Measurements from ENCODE around the gene PHOX2B. TPM values are rescaled to one million over a fixed set of nuclear protein-coding genes. Genes with fewer than 3 reads are reported as not detected.
"Not testable (repeated sequence)": the region's sequence is repeated elsewhere in the genome, so short reads cannot be mapped to it uniquely, and the experiment has no call there.

The PHOX2B gene
- total RNA-seq, 1 donor from 2014 or later: not detected

GRCh38 chr4:41746440-41747229, 1.9 kb downstream of the PHOX2B start:
- Histone ChIP-seq H3K4me3 (ENCODE audit: low read depth, low read length) (no peak overlapping the region), H3K27me3 (ENCODE audit: control insufficient read depth, insufficient read depth, low read length) (peaks cover 87% of the 10 kb centered on the region), H3K36me3 (ENCODE audit: control insufficient read depth, insufficient read depth, low read length) (no peaks in the 10 kb centered on the region)
- TF ChIP-seq CTCF (IDR thresholded peaks at IDR 0.05; ENCODE audit: insufficient read depth, low read length, poor library complexity, severe bottlenecking): no peak
- DNase-seq (ENCODE audit: low read depth): no peak

GRCh38 chr4:41746025-41746439, 2.5 kb downstream of the PHOX2B start:
- Histone ChIP-seq H3K4me3 (ENCODE audit: low read depth, low read length) (no peak overlapping the region), H3K36me3 (ENCODE audit: control insufficient read depth, insufficient read depth, low read length) (no peaks in the 10 kb centered on the region), H3K27me3 (ENCODE audit: control insufficient read depth, insufficient read depth, low read length) (peaks cover 81% of the 10 kb centered on the region)
- no peak for DNase-seq (ENCODE audit: low read depth)
- no peak for TF ChIP-seq CTCF (IDR thresholded peaks at IDR 0.05; ENCODE audit: insufficient read depth, low read length, poor library complexity, severe bottlenecking)

GRCh38 chr4:41745292-41746024, 3.1 kb downstream of the PHOX2B start:
- Histone ChIP-seq H3K27me3 (ENCODE audit: control insufficient read depth, insufficient read depth, low read length) (peaks cover 77% of the 10 kb centered on the region), H3K36me3 (ENCODE audit: control insufficient read depth, insufficient read depth, low read length) (no peaks in the 10 kb centered on the region), H3K4me3 (ENCODE audit: low read depth, low read length) (no peak overlapping the region)
- TF ChIP-seq CTCF (IDR thresholded peaks at IDR 0.05; ENCODE audit: insufficient read depth, low read length, poor library complexity, severe bottlenecking): no peak
- DNase-seq (ENCODE audit: low read depth): no peak

GRCh38 chr4:41744572-41745291, 3.8 kb downstream of the PHOX2B start:
- Histone ChIP-seq H3K4me3 (ENCODE audit: low read depth, low read length) (no peak overlapping the region), H3K27me3 (ENCODE audit: control insufficient read depth, insufficient read depth, low read length) (peaks cover 73% of the 10 kb centered on the region), H3K36me3 (ENCODE audit: control insufficient read depth, insufficient read depth, low read length) (no peaks in the 10 kb centered on the region)
- TF ChIP-seq CTCF (IDR thresholded peaks at IDR 0.05; ENCODE audit: insufficient read depth, low read length, poor library complexity, severe bottlenecking): no peak
- DNase-seq (ENCODE audit: low read depth): no peak

- TF ChIP-seq CTCF (IDR thresholded peaks at IDR 0.05; ENCODE audit: insufficient read depth, low read length, poor library complexity, severe bottlenecking): no peak
- no peak for DNase-seq (ENCODE audit: low read depth)
- Histone ChIP-seq H3K27me3 (ENCODE audit: control insufficient read depth, insufficient read depth, low read length) (peaks cover 41% of the 10 kb centered on the region), H3K36me3 (ENCODE audit: control insufficient read depth, insufficient read depth, low read length) (no peaks in the 10 kb centered on the region), H3K4me3 (ENCODE audit: low read depth, low read length) (no peak overlapping the region)
Observed at GRCh38 chr4:41741354-41741753, 7.2 kb downstream of the PHOX2B start.

GRCh38 chr4:41737491-41737890, 11.0 kb downstream of the PHOX2B start:
- H3K27me3 ChIP-seq (ENCODE audit: control insufficient read depth, insufficient read depth, low read length): peaks cover 13% of the 10 kb centered on the region
- H3K4me3 ChIP-seq (ENCODE audit: low read depth, low read length); H3K36me3 ChIP-seq (ENCODE audit: control insufficient read depth, insufficient read depth, low read length); DNase-seq (ENCODE audit: low read depth): not testable (repeated sequence)
